H9 (cell line): Measurements from ENCODE around the gene ITPR1. TPM values are rescaled to one million over a fixed set of nuclear protein-coding genes. Genes with fewer than 3 reads are reported as not detected.

ENCODE experiments used
- DNase-seq: peaks from one replicate; pipeline ENCODE4 v3.0.0-alpha.2; 2017
- H2AFZ ChIP-seq: one replicate; pipeline ENCODE4 v1.6.1; 2013; ENCODE audit warnings: mild to moderate bottlenecking, low read length, control low read depth, moderate library complexity
- H2AK5ac ChIP-seq: 2 replicates; pipeline ENCODE4 v1.6.1; 2013; ENCODE audit warnings: low read length, control low read depth, mixed read lengths; ENCODE audit not compliant: insufficient read length
- H2BK120ac ChIP-seq: one replicate; pipeline ENCODE4 v1.6.1; 2013; ENCODE audit warnings: low read depth, mild to moderate bottlenecking, low read length, control low read depth, inconsistent platforms; ENCODE audit not compliant: poor library complexity, severe bottlenecking
- H2BK12ac ChIP-seq: 2 replicates; pipeline ENCODE4 v1.6.1; 2013; ENCODE audit warnings: low read length, control low read depth, mixed read lengths, low read depth; ENCODE audit not compliant: insufficient read length
- H2BK15ac ChIP-seq: 2 replicates; pipeline ENCODE4 v1.6.1; 2013; ENCODE audit warnings: low read depth, low read length, control low read depth
- H2BK20ac ChIP-seq: one replicate; pipeline ENCODE4 v1.6.1; 2013; ENCODE audit warnings: low read depth, mild to moderate bottlenecking, low read length, control low read depth, inconsistent platforms; ENCODE audit not compliant: poor library complexity, severe bottlenecking
- H2BK5ac ChIP-seq: 2 replicates; pipeline ENCODE4 v1.6.1; 2013; ENCODE audit warnings: low read length, control low read depth, mixed read lengths; ENCODE audit not compliant: insufficient read length
- H3K14ac ChIP-seq: 2 replicates; pipeline ENCODE4 v1.6.1; 2013; ENCODE audit warnings: low read length, control low read depth; ENCODE audit not compliant: insufficient read depth
- H3K18ac ChIP-seq: 2 replicates; pipeline ENCODE4 v1.6.1; 2013; ENCODE audit warnings: low read depth, mild to moderate bottlenecking, mixed read lengths, low read length, control low read depth; ENCODE audit not compliant: insufficient read length
- H3K23ac ChIP-seq: 2 replicates; pipeline ENCODE4 v1.6.1; 2013; ENCODE audit warnings: low read length, control low read depth, mixed read lengths, low read depth; ENCODE audit not compliant: insufficient read length
- H3K23me2 ChIP-seq: 2 replicates; pipeline ENCODE4 v1.6.1; 2013; ENCODE audit warnings: low read depth, mild to moderate bottlenecking, mixed read lengths, low read length, control low read depth; ENCODE audit not compliant: insufficient read length, poor library complexity, severe bottlenecking
- H3K27ac ChIP-seq: 2 replicates; pipeline ENCODE4 v1.5.1; 2013; ENCODE audit warnings: low read length, control low read depth, mixed read lengths, low read depth; ENCODE audit not compliant: insufficient read length
- H3K27me3 ChIP-seq: 2 replicates; pipeline ENCODE4 v1.6.1; 2013; ENCODE audit warnings: low read length, control low read depth, inconsistent platforms; ENCODE audit not compliant: insufficient read depth
- H3K4ac ChIP-seq: 2 replicates; pipeline ENCODE4 v1.6.1; 2013; ENCODE audit warnings: low read depth, mild to moderate bottlenecking, control low read depth, inconsistent platforms, low read length, moderate library complexity
- H3K4me1 ChIP-seq: 2 replicates; pipeline ENCODE4 v1.6.1; 2013; ENCODE audit warnings: low read length, control low read depth, inconsistent platforms; ENCODE audit not compliant: insufficient read depth
- H3K4me2 ChIP-seq: 2 replicates; pipeline ENCODE4 v1.6.1; 2013; ENCODE audit warnings: low read length, control low read depth, mixed read lengths; ENCODE audit not compliant: insufficient read length, insufficient read depth
- H3K56ac ChIP-seq: 2 replicates; pipeline ENCODE4 v1.6.1; 2013; ENCODE audit warnings: low read depth, mild to moderate bottlenecking, mixed read lengths, low read length, control low read depth; ENCODE audit not compliant: insufficient read length
- H3K79me1 ChIP-seq: 2 replicates; pipeline ENCODE4 v1.6.1; 2013; ENCODE audit warnings: low read depth, mild to moderate bottlenecking, moderate library complexity, low read length, control low read depth, inconsistent platforms; ENCODE audit not compliant: insufficient read depth, poor library complexity, severe bottlenecking
- H3K79me2 ChIP-seq: 2 replicates; pipeline ENCODE4 v1.6.1; 2013; ENCODE audit warnings: low read length, control low read depth, inconsistent platforms; ENCODE audit not compliant: insufficient read depth
- H3K9ac ChIP-seq: 2 replicates; pipeline ENCODE4 v1.6.1; 2013; ENCODE audit warnings: low read length, control low read depth, mixed read lengths; ENCODE audit not compliant: insufficient read length; ENCODE audit errors: extremely low read depth
- H3K9me3 ChIP-seq: one replicate; pipeline ENCODE4 v1.6.1; 2013; ENCODE audit warnings: low read depth, low read length, inconsistent platforms; ENCODE audit not compliant: control insufficient read depth
- H3T11ph ChIP-seq: one replicate; pipeline ENCODE4 v1.6.1; 2013; ENCODE audit warnings: mild to moderate bottlenecking, low read length, control low read depth, inconsistent platforms
- H4K20me1 ChIP-seq: one replicate; pipeline ENCODE4 v1.6.1; 2013; ENCODE audit not compliant: control insufficient read depth, insufficient read length, insufficient read depth
- H4K5ac ChIP-seq: 2 replicates; pipeline ENCODE4 v1.6.1; 2013; ENCODE audit warnings: low read depth, mild to moderate bottlenecking, mixed read lengths, low read length, control low read depth; ENCODE audit not compliant: insufficient read length
- H4K8ac ChIP-seq: replicated peaks from 2 replicates; pipeline ENCODE4 v1.6.1; 2013; ENCODE audit warnings: low read length, control low read depth, mixed read lengths, low read depth; ENCODE audit not compliant: insufficient read length
- H4K91ac ChIP-seq: 2 replicates; pipeline ENCODE4 v1.6.1; 2013; ENCODE audit warnings: low read depth, mild to moderate bottlenecking, moderate library complexity, mixed read lengths, low read length, control low read depth; ENCODE audit not compliant: insufficient read length
- H3K27ac Mint-ChIP-seq, 3 experiments: 2 replicates in 2 of 3; 3 replicates in 1 of 3; pipeline ENCODE4 v1.8.0; 2020 to 2021; ENCODE audit warnings: mixed read lengths in 3 of 3, mild to moderate bottlenecking in 1 of 3, moderate library complexity in 1 of 3
- H3K27me3 Mint-ChIP-seq: 2 replicates; pipeline ENCODE4 v1.8.0; 2021; ENCODE audit warnings: low read depth, mild to moderate bottlenecking, moderate library complexity, mixed read lengths
- H3K36me3 Mint-ChIP-seq, 3 experiments: 2 replicates in 2 of 3; 3 replicates in 1 of 3; pipeline ENCODE4 v1.8.0; 2020 to 2021; ENCODE audit warnings: low read depth in 3 of 3, mixed read lengths in 3 of 3; ENCODE audit not compliant: insufficient read depth in 1 of 3
- H3K4me1 Mint-ChIP-seq, 2 experiments: 2 replicates each; pipeline ENCODE4 v1.8.0; 2020; ENCODE audit warnings: mixed read lengths in 2 of 2
- H3K4me3 Mint-ChIP-seq, 2 experiments: 2 replicates in 1 of 2; 3 replicates in 1 of 2; pipeline ENCODE4 v1.8.0; 2020 to 2021; ENCODE audit warnings: mild to moderate bottlenecking in 2 of 2, mixed read lengths in 2 of 2, moderate library complexity in 1 of 2
- H3K9me3 Mint-ChIP-seq, 2 experiments: 2 replicates in 1 of 2; 3 replicates in 1 of 2; pipeline ENCODE4 v1.8.0; 2020; ENCODE audit warnings: mild to moderate bottlenecking in 2 of 2, mixed read lengths in 2 of 2, moderate library complexity in 1 of 2
- WGBS: extraction: QIAGEN DNeasy Blood & Tissue Kit; methylation state at CpG from one replicate; pipeline ENCODE4 v1.1.7; 2013; ENCODE audit warnings: missing lambda C conversion rate, low lambda C conversion rate, mixed read lengths; ENCODE audit not compliant: insufficient read length; ENCODE audit errors: extremely low coverage; 5-methylcytosine and 5-hydroxymethylcytosine counted together
- total RNA-seq: library from RNA; stranded (reverse); gene quantifications from 2 replicates; pipeline ENCODE4 v1.2.1, GENCODE V29; 2021
- TF ChIP-seq, protein P1 (sequence below): fragments of 200-600 bp; sonication (generic); conservative IDR thresholded peaks from 3 replicates; pipeline ENCODE4 v1.8.0; 2021; ENCODE audit warnings: antibody characterized with exemption, mild to moderate bottlenecking

Gene ITPR1
- total RNA-seq, 1 experiment from 2014 or later: 4.2 TPM

DNA sequence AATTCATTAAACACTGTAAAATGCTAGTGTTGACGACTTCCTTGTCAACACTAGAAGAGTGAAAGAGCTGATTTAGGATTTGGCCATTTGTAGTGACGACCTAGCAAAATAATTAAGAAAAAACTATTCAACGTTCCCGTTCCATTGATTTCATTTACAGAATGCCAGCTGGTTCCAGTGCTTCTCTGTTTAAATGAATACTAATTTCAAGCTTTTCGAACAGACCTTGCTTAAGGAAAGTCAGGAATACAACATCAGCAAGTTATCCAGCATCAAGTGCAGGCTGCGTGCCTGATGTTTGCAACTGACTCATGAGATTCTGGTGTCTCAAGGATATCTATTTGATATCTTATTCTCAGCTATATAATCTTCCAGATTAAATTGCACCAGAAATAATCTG is 387.7 kb downstream of the ITPR1 start:
- Histone ChIP-seq H2BK120ac (no peak overlapping the region), H3T11ph (no peak overlapping the region), H3K9me3 (no peaks in the 10 kb centered on the region), H4K8ac (no peak overlapping the region), H3K27ac (no peak overlapping the region), H3K23ac (no peak overlapping the region), H3K23me2 (no peaks in the 10 kb centered on the region), H3K56ac (no peak overlapping the region), H3K14ac (no peak overlapping the region), H4K91ac (no peak overlapping the region), H3K27me3 (no peaks in the 10 kb centered on the region), H3K4me1 (no peaks in the 10 kb centered on the region), H3K4me2 (no peak overlapping the region), H3K4ac (no peak overlapping the region), H2AK5ac (no peak overlapping the region), H3K79me1 (no peaks in the 10 kb centered on the region), H4K5ac (no peak overlapping the region), H2BK5ac (no peak overlapping the region), H4K20me1 (no peaks in the 10 kb centered on the region), H2AFZ (no peak overlapping the region), H3K79me2 (no peaks in the 10 kb centered on the region), H2BK12ac (no peak overlapping the region), H2BK20ac (no peak overlapping the region), H3K18ac (no peak overlapping the region), H2BK15ac (no peak overlapping the region), H3K9ac (no peak overlapping the region)
- H3K27ac Mint-ChIP-seq: no peak overlapping the region
- no peaks in the 10 kb centered on the region for H3K9me3 Mint-ChIP-seq
- TF ChIP-seq, protein P1, sequence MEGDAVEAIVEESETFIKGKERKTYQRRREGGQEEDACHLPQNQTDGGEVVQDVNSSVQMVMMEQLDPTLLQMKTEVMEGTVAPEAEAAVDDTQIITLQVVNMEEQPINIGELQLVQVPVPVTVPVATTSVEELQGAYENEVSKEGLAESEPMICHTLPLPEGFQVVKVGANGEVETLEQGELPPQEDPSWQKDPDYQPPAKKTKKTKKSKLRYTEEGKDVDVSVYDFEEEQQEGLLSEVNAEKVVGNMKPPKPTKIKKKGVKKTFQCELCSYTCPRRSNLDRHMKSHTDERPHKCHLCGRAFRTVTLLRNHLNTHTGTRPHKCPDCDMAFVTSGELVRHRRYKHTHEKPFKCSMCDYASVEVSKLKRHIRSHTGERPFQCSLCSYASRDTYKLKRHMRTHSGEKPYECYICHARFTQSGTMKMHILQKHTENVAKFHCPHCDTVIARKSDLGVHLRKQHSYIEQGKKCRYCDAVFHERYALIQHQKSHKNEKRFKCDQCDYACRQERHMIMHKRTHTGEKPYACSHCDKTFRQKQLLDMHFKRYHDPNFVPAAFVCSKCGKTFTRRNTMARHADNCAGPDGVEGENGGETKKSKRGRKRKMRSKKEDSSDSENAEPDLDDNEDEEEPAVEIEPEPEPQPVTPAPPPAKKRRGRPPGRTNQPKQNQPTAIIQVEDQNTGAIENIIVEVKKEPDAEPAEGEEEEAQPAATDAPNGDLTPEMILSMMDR: no peak
- WGBS: no CpG with 5 or more reads among the region's 6 CpGs
- H3K27me3 Mint-ChIP-seq: no peaks in the 10 kb centered on the region; the same call in 1 of the 2 replicates
- no peaks in the 10 kb centered on the region for H3K36me3 Mint-ChIP-seq
- no peak overlapping the region for H3K4me3 Mint-ChIP-seq
- H3K4me1 Mint-ChIP-seq: peaks cover 0 to 2% of the 10 kb centered on the region in 2 experiments; a peak in 1 of 4 replicates
- no peak for DNase-seq
